Osteocyte (in vitro differentiated cells): ENCODE results near the gene IFNL2. TPM values are rescaled to one million over a fixed set of nuclear protein-coding genes. Genes with fewer than 3 reads are reported as not detected.

ENCODE experiments used
- DNase-seq: peaks from one replicate; pipeline ENCODE4 v3.0.0; 2021; ENCODE audit warnings: mixed read lengths; ENCODE audit not compliant: unreplicated experiment; ENCODE audit errors: extremely low spot score
- H3K27ac Mint-ChIP-seq: one replicate; pipeline ENCODE4 v1.8.0; 2021; ENCODE audit warnings: mild to moderate bottlenecking, mixed read lengths; ENCODE audit not compliant: unreplicated experiment
- H3K27me3 Mint-ChIP-seq: one replicate; pipeline ENCODE4 v1.8.0; 2021; ENCODE audit warnings: mixed read lengths; ENCODE audit not compliant: unreplicated experiment
- H3K36me3 Mint-ChIP-seq: one replicate; pipeline ENCODE4 v1.8.0; 2021; ENCODE audit warnings: mixed read lengths; ENCODE audit not compliant: unreplicated experiment
- H3K4me1 Mint-ChIP-seq: one replicate; pipeline ENCODE4 v1.8.0; 2021; ENCODE audit warnings: mixed read lengths; ENCODE audit not compliant: unreplicated experiment
- H3K4me3 Mint-ChIP-seq: one replicate; pipeline ENCODE4 v1.8.0; 2021; ENCODE audit warnings: mild to moderate bottlenecking, moderate library complexity, mixed read lengths; ENCODE audit not compliant: unreplicated experiment
- H3K9me3 Mint-ChIP-seq: one replicate; pipeline ENCODE4 v1.8.0; 2021; ENCODE audit warnings: mixed read lengths; ENCODE audit not compliant: unreplicated experiment
- CTCF ChIP-seq: fragments of 200-600 bp; sonication (generic); IDR thresholded peaks from 2 replicates; pipeline ENCODE4 v1.5.0; 2021; ENCODE audit warnings: antibody characterized with exemption, mild to moderate bottlenecking, moderate library complexity
- total RNA-seq: library from RNA; stranded (reverse); gene quantifications from 2 replicates; pipeline ENCODE4 v1.2.1, GENCODE V29; 2021

IFNL2 gene
- total RNA-seq, 1 donor from 2014 or later, result not detected

GRCh38 chr19:39251846-39252245, 16.4 kb upstream of the IFNL2 start:
- DNase-seq, result no peak
- H3K4me3 Mint-ChIP-seq, result no peak overlapping the region
- peaks cover 3% of the 10 kb centered on the region for H3K4me1 Mint-ChIP-seq
- H3K36me3 Mint-ChIP-seq, result no peaks in the 10 kb centered on the region
- no peak overlapping the region for H3K27ac Mint-ChIP-seq
- H3K27me3 Mint-ChIP-seq, result peaks cover 62% of the 10 kb centered on the region
- no peak for TF ChIP-seq CTCF
- H3K9me3 Mint-ChIP-seq, result no peaks in the 10 kb centered on the region

- Mint-ChIP-seq H3K36me3 (no peaks in the 10 kb centered on the region), H3K27ac (no peak overlapping the region), H3K4me1 (peaks cover under 1% of the 10 kb centered on the region), H3K27me3 (peaks cover 62% of the 10 kb centered on the region), H3K4me3 (no peak overlapping the region), H3K9me3 (no peaks in the 10 kb centered on the region)
- DNase-seq, result no peak
- TF ChIP-seq CTCF, result no peak
These were observed 15.7 kb upstream of the IFNL2 start for GRCh38 chr19:39252458-39252857.

- H3K4me3 Mint-ChIP-seq, result no peak overlapping the region
- TF ChIP-seq CTCF, result no peak
- DNase-seq, result no peak
- H3K4me1 Mint-ChIP-seq, result no peaks in the 10 kb centered on the region
- H3K27me3 Mint-ChIP-seq, result peaks cover 65% of the 10 kb centered on the region
- H3K27ac Mint-ChIP-seq, result no peak overlapping the region
- H3K9me3 Mint-ChIP-seq, result no peaks in the 10 kb centered on the region
- H3K36me3 Mint-ChIP-seq, result no peaks in the 10 kb centered on the region
These were observed 14.6 kb upstream of the IFNL2 start for GRCh38 chr19:39253374-39254149.

GRCh38 chr19:39254531-39255345, 13.5 kb upstream of the IFNL2 start:
- H3K9me3 Mint-ChIP-seq, result no peaks in the 10 kb centered on the region
- no peak for TF ChIP-seq CTCF
- no peaks in the 10 kb centered on the region for H3K36me3 Mint-ChIP-seq
- DNase-seq, result no peak
- H3K4me1 Mint-ChIP-seq, result no peaks in the 10 kb centered on the region
- no peak overlapping the region for H3K4me3 Mint-ChIP-seq
- H3K27me3 Mint-ChIP-seq, result peaks cover 57% of the 10 kb centered on the region
- H3K27ac Mint-ChIP-seq, result no peak overlapping the region

- DNase-seq, result no peak
- Mint-ChIP-seq H3K36me3 (no peaks in the 10 kb centered on the region), H3K4me1 (no peaks in the 10 kb centered on the region), H3K27ac (no peak overlapping the region), H3K4me3 (no peak overlapping the region), H3K9me3 (no peaks in the 10 kb centered on the region), H3K27me3 (peaks cover 48% of the 10 kb centered on the region)
- no peak for TF ChIP-seq CTCF
These were observed 11.0 kb upstream of the IFNL2 start for GRCh38 chr19:39257227-39257626.
